IPS DF 4.7 (cell line): Measurements from ENCODE around the gene ANKRD18B.
"Not testable (repeated sequence)": the region's sequence is repeated elsewhere in the genome, so short reads cannot be mapped to it uniquely, and the experiment has no call there.

Source experiments
- DNase-seq: peaks from one replicate; pipeline ENCODE4 v3.0.0-alpha.2; 2013; ENCODE audit warnings: low spot score; ENCODE audit errors: extremely low read depth

Gene ANKRD18B

GRCh38 chr9:33523397-33524305 is at the start of gene ANKRD18B:
TSS of gene ANKRD18B (plus strand) at chr9:33524251. CDS start at chr9:33524490, 239 bp downstream.
- DNase-seq = not testable (repeated sequence)

- no peak for DNase-seq
These were observed 48.7 kb upstream of the ANKRD18B start for GRCh38 chr9:33475357-33475756.

GRCh38 chr9:33476503-33476902 is 47.5 kb upstream of the ANKRD18B start:
- DNase-seq = no peak

- DNase-seq = no peak
These were observed 43.9 kb upstream of the ANKRD18B start for GRCh38 chr9:33480106-33480505.

GRCh38 chr9:33480976-33481375 is 43.1 kb upstream of the ANKRD18B start:
- DNase-seq = no peak

GRCh38 chr9:33485312-33485711 is 38.7 kb upstream of the ANKRD18B start:
- not testable (repeated sequence) for DNase-seq

GRCh38 chr9:33489066-33489465 is 35.0 kb upstream of the ANKRD18B start:
- DNase-seq = no peak

GRCh38 chr9:33493819-33494218 is 30.2 kb upstream of the ANKRD18B start:
- DNase-seq = not testable (repeated sequence)

GRCh38 chr9:33498387-33498786 is 25.7 kb upstream of the ANKRD18B start:
- no peak for DNase-seq

GRCh38 chr9:33506626-33507370 is 17.3 kb upstream of the ANKRD18B start:
- DNase-seq = no peak

- DNase-seq = no peak
These were observed 13.5 kb upstream of the ANKRD18B start for GRCh38 chr9:33510262-33511183.

GRCh38 chr9:33511184-33511517 is 12.9 kb upstream of the ANKRD18B start:
- DNase-seq = not testable (repeated sequence)

GRCh38 chr9:33512535-33512934 is 11.5 kb upstream of the ANKRD18B start:
- DNase-seq = not testable (repeated sequence)

GRCh38 chr9:33515342-33515995 is 8.6 kb upstream of the ANKRD18B start:
- DNase-seq = not testable (repeated sequence)

- not testable (repeated sequence) for DNase-seq
These were observed 7.7 kb upstream of the ANKRD18B start for GRCh38 chr9:33516397-33516796.

- DNase-seq = no peak
These were observed 6.7 kb upstream of the ANKRD18B start for GRCh38 chr9:33517373-33517772.

- not testable (repeated sequence) for DNase-seq
These were observed 6.0 kb upstream of the ANKRD18B start for GRCh38 chr9:33517934-33518577.

- DNase-seq = not testable (repeated sequence)
These were observed 2.2 kb upstream of the ANKRD18B start for GRCh38 chr9:33521861-33522260.

GRCh38 chr9:33524306-33524947 is 376 bp downstream of the ANKRD18B start:
- no peak for DNase-seq

GRCh38 chr9:33528069-33528468 is 4.0 kb downstream of the ANKRD18B start:
- DNase-seq = not testable (repeated sequence)
